K562 (cell line): ENCODE measurements around the gene RACK1. TPM values are rescaled to one million over a fixed set of nuclear protein-coding genes. Genes with fewer than 3 reads are reported as not detected.

Experiments
- CREM ChIP-seq: IDR thresholded peaks from 2 replicates; pipeline ENCODE4 v1.6.1; 2014; ENCODE audit warnings: antibody characterized with exemption, low read depth
- FOXP4 ChIP-seq: sonication (generic); formaldehyde crosslinking; IDR thresholded peaks from 2 replicates; pipeline ENCODE4 v1.8.0; 2022; ENCODE audit warnings: mild to moderate bottlenecking, missing genetic modification reagents, borderline replicate concordance
- MEIS2 ChIP-seq: fragments of 450-650 bp; IDR thresholded peaks from 2 replicates; pipeline ENCODE4 v1.6.1; 2014; ENCODE audit warnings: mild to moderate bottlenecking; ENCODE audit not compliant: partially characterized antibody
- MYC ChIP-seq, 2 experiments: fragments of 250-450 bp in 1 of 2; sonication (Bioruptor Pico) in 1 of 2; IDR thresholded peaks; 2 replicates each; pipeline versions ENCODE4 v1.5.1 to v1.6.1; 2012 to 2021; ENCODE audit warnings: low read depth in 2 of 2, borderline replicate concordance in 1 of 2, improper control_type of control experiment in 1 of 2, low read length in 1 of 2, mild to moderate bottlenecking in 1 of 2, moderate library complexity in 1 of 2
- NFIC ChIP-seq: fragments of 450-650 bp; IDR thresholded peaks from 2 replicates; pipeline ENCODE4 v1.6.1; 2017; ENCODE audit warnings: mild to moderate bottlenecking, inconsistent platforms
- NR2C2 ChIP-seq, 2 experiments: fragments of 200-800 bp in 1 of 2; sonication (Bioruptor generic) in 1 of 2; sonication (generic) in 1 of 2; formaldehyde crosslinking in 1 of 2; IDR thresholded peaks; 2 replicates each; pipeline versions ENCODE4 v1.6.1 to v1.8.0; 2016 to 2022; ENCODE audit warnings: mild to moderate bottlenecking in 1 of 2, missing compliant biosample characterization in 1 of 2, missing genetic modification characterization in 1 of 2, missing genetic modification reagents in 1 of 2
- NR4A1 ChIP-seq, 2 experiments: fragments of 250-450 bp in 1 of 2; fragments of 450-650 bp in 1 of 2; sonication (Bioruptor Pico) in 1 of 2; IDR thresholded peaks; 2 replicates each; pipeline versions ENCODE4 v1.4.0 to v1.6.1; 2016 to 2020; ENCODE audit warnings: mild to moderate bottlenecking in 2 of 2, missing compliant biosample characterization in 1 of 2, missing genetic modification characterization in 1 of 2, moderate library complexity in 1 of 2
- RBM17 ChIP-seq: fragments of 200-400 bp; formaldehyde crosslinking; IDR thresholded peaks from 2 replicates; pipeline ENCODE4 v1.6.1; 2017; ENCODE audit warnings: low read depth, mild to moderate bottlenecking, low read length, borderline replicate concordance
- RCOR1 ChIP-seq, 2 experiments: IDR thresholded peaks; 2 replicates each; pipeline ENCODE4 v1.6.1; 2012; ENCODE audit warnings: low read depth in 2 of 2, low read length in 2 of 2, borderline replicate concordance in 1 of 2, improper control_type of control experiment in 1 of 2
- RERE ChIP-seq: sonication (generic); formaldehyde crosslinking; IDR thresholded peaks from 2 replicates; pipeline ENCODE4 v1.8.0; 2023; ENCODE audit warnings: missing genetic modification reagents, mild to moderate bottlenecking, borderline replicate concordance
- STAT5B ChIP-seq: fragments of 250-450 bp; sonication (Bioruptor Pico); IDR thresholded peaks from 2 replicates; pipeline ENCODE4 v1.8.0; 2021; ENCODE audit warnings: mild to moderate bottlenecking, inconsistent platforms
- THAP12 ChIP-seq: fragments of 250-450 bp; sonication (Bioruptor Pico); IDR thresholded peaks from 2 replicates; pipeline ENCODE4 v1.9.0; 2021; ENCODE audit warnings: mild to moderate bottlenecking, inconsistent platforms
- ZFP36 ChIP-seq: fragments of 150-350 bp; IDR thresholded peaks from 2 replicates; pipeline ENCODE4 v1.6.1; 2018; ENCODE audit warnings: low read length, low read depth; ENCODE audit not compliant: partially characterized antibody
- ZNF263 ChIP-seq: sonication (generic); formaldehyde crosslinking; IDR thresholded peaks from 2 replicates; pipeline ENCODE4 v1.8.0; 2022; ENCODE audit warnings: mild to moderate bottlenecking, missing genetic modification reagents, borderline replicate concordance
- ZNF695 ChIP-seq: fragments of 450-650 bp; formaldehyde crosslinking; IDR thresholded peaks from 2 replicates; pipeline ENCODE4 v1.4.0; 2020; ENCODE audit warnings: mild to moderate bottlenecking, moderate library complexity
- polyA plus RNA-seq, 8 experiments: library from polyadenylated mRNA; depleted of rRNA in 4 of 8; stranded (reverse) in 5 of 8; unstranded in 3 of 8; fragments of >200 nt; fragmentation: Nextera tagmentation in 2 of 8; fragmentation: Illumina TruSeq in 1 of 8; extraction: Ambion mirVana in 2 of 8; extraction: Trizol in 1 of 8; gene quantifications; 2 replicates each; pipeline versions ENCODE4 v1.2.1 to v1.2.3, GENCODE V29; 2011 to 2014; ENCODE audit warnings: inconsistent platforms in 1 of 8, missing spikeins in 1 of 8
- total RNA-seq, 7 experiments: library from RNA; depleted of rRNA in 6 of 7; stranded (reverse); fragments of >200 nt in 6 of 7; fragmentation: Illumina TruSeq in 2 of 7; extraction: Trizol in 2 of 7; gene quantifications; 2 replicates each; pipeline versions ENCODE4 v1.2.1 to v1.2.3, GENCODE V29; 2011 to 2021; ENCODE audit warnings: low replicate concordance in 1 of 7

Gene RACK1
- total and polyA plus RNA-seq, 9 of the 15 experiments (the other 6 are each of a cell fraction or from before 2014, with no cell fraction given), result 2,303 to 5,311 (median 3,833) TPM

GRCh38 chr5:181194489-181195248 lies 49.0 kb downstream of the RACK1 start (continued):
- TF ChIP-seq NR4A1 (CRISPR knock-in tag; IDR thresholded peaks at IDR 0.05), result peak; percentile 32; the same call in 1 of the 2 replicates
- no peak for TF ChIP-seq NR4A1 (tag; IDR thresholded peaks at IDR 0.05)
- 0 out of 2 replicates have a peak, but pooled peaks have one; percentile 48 for TF ChIP-seq MYC (IDR thresholded peaks at IDR 0.05; ENCODE audit: low read depth, low read length)
- no peak for TF ChIP-seq MYC (CRISPR knock-in tag; IDR thresholded peaks at IDR 0.05; ENCODE audit: borderline replicate concordance, low read depth)
- peak in 1 of 2 experiments; percentile 32; a peak in 1 of 4 replicates for TF ChIP-seq RCOR1 (IDR thresholded peaks at IDR 0.05; ENCODE audit: borderline replicate concordance in 1 of 2, low read depth in 2 of 2, low read length in 2 of 2)
- TF ChIP-seq ZNF695 (CRISPR knock-in tag), result no peak
- TF ChIP-seq FOXP4 (CRISPR knock-in tag), result no peak
- no peak for TF ChIP-seq NR2C2 (CRISPR knock-in tag; IDR thresholded peaks at IDR 0.05)
- peak; percentile 44; the same call in 1 of the 2 replicates for TF ChIP-seq NR2C2 (tag; IDR thresholded peaks at IDR 0.05)
- no peak for TF ChIP-seq STAT5B (CRISPR knock-in tag)
- TF ChIP-seq RBM17, result no peak
- TF ChIP-seq ZFP36, result peak; percentile 2
- TF ChIP-seq ZNF263 (CRISPR knock-in tag), result peak; percentile 88
- TF ChIP-seq MEIS2, result peak; percentile 53
- TF ChIP-seq CREM, result 0 out of 2 replicates have a peak, but pooled peaks have one; percentile 22
- no peak for TF ChIP-seq RERE
- TF ChIP-seq NFIC, result peak; percentile 97
- no peak for TF ChIP-seq THAP12 (CRISPR knock-in tag)
